Activated CD4-positive, alpha-beta T cell treated with anti-CD3 and anti-CD28 coated beads, Interleukin-2, amount 10 ng/mL, durations not matched to agents 7 days and 5 days (primary cell): ENCODE data around the gene ZNF316. TPM values are rescaled to one million over a fixed set of nuclear protein-coding genes. Genes with fewer than 3 reads are reported as not detected.

ENCODE experiments used
- CTCF ChIA-PET: fragments of 350-600 bp; sonication (Branson Sonifier 250); formaldehyde crosslinking; loops from one replicate; lab custom pipeline; 2021; ENCODE audit warnings: antibody characterized with exemption; lab: Charles Lee
- POLR2A ChIA-PET: fragments of 350-600 bp; sonication (Branson Sonifier 250); formaldehyde crosslinking; loops from one replicate; lab custom pipeline; 2021; ENCODE audit warnings: antibody characterized with exemption; lab: Charles Lee
- DNase-seq: peaks from one replicate; pipeline ENCODE4 v3.0.0-alpha.2; 2020
- H3K27ac Mint-ChIP-seq: one replicate; pipeline ENCODE4 v1.8.0; 2021; ENCODE audit warnings: mild to moderate bottlenecking, moderate library complexity, mixed read lengths
- H3K27me3 Mint-ChIP-seq: one replicate; pipeline ENCODE4 v1.8.0; 2021; ENCODE audit warnings: mixed read lengths
- H3K36me3 Mint-ChIP-seq: one replicate; pipeline ENCODE4 v1.8.0; 2021; ENCODE audit warnings: low read depth, mixed read lengths
- H3K4me1 Mint-ChIP-seq: one replicate; pipeline ENCODE4 v1.8.0; 2021; ENCODE audit warnings: mixed read lengths
- H3K4me3 Mint-ChIP-seq: one replicate; pipeline ENCODE4 v1.8.0; 2021; ENCODE audit warnings: mild to moderate bottlenecking, moderate library complexity, mixed read lengths
- H3K9me3 Mint-ChIP-seq: one replicate; pipeline ENCODE4 v1.8.0; 2021; ENCODE audit warnings: mixed read lengths
- total RNA-seq, 2 experiments: library from RNA; stranded (reverse); gene quantifications; one replicate each; pipeline ENCODE4 v1.2.3, GENCODE V29; 2021

ZNF316 gene
- total RNA-seq, 2 experiments from 2014 or later = 20.2 to 31.5 TPM

DNA sequence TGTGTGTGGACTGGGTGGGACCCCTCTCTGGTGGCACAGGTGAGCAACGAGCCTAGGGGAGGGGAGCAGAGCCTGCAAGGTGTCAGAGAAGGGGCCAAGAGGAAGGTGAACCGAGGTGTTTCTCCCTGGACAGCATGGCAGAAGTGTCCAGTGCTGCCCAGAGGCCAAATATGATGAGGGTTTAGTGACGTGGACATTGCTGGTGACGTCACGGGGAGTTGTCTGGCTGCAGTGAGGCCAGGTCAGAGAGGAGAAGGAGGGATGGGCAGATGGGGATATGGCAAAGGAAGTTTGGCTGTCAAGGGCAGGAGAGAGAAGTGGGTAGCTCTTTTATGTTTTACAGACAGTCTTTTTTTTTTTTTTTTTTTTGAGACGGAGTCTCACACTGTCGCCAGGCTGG, 24.3 kb upstream of the ZNF316 start:
- Mint-ChIP-seq H3K4me1 (peaks cover 11% of the 10 kb centered on the region), H3K4me3 (no peak overlapping the region)
- CTCF ChIA-PET = interaction anchor here (0.7 to 1.8 kb wide), 2 partner anchors 8 kb away, joined by 3 to 9 read pairs; no protein-coding TSS in a partner anchor

DNA sequence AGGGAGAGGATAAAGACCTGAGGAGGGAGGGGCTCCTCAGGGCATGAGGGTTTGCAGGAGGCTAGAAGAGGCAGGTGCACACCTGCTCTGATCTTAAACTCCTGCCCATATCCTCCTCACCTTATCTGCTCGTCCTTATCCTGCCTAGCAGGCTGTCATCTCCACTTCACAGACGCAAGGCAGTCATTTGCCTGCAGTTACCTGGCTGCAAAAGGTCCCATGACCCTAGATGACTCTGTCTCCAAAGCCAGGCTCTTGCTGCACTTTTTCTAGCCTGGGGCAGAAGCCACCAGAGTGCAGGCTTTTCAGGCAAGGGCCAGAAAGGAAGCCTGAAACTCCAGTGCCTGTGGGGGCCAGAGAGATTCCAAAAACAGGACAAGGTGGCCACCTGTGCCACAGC, 23.4 kb upstream of the ZNF316 start:
- peaks cover 14% of the 10 kb centered on the region for H3K4me1 Mint-ChIP-seq
- no peak for DNase-seq
- POLR2A ChIA-PET = no interaction called here
- H3K9me3 Mint-ChIP-seq = no peaks in the 10 kb centered on the region
- peaks cover 4% of the 10 kb centered on the region for H3K36me3 Mint-ChIP-seq
- peaks cover 27% of the 10 kb centered on the region for H3K27me3 Mint-ChIP-seq
- H3K27ac Mint-ChIP-seq = no peak overlapping the region
- CTCF ChIA-PET = no interaction called here
- no peak overlapping the region for H3K4me3 Mint-ChIP-seq

More for the DNA sequence above, 24.3 kb upstream of the ZNF316 start:
- no peak for DNase-seq
- POLR2A ChIA-PET = no interaction called here
- Mint-ChIP-seq H3K9me3 (no peaks in the 10 kb centered on the region), H3K36me3 (peaks cover 4% of the 10 kb centered on the region), H3K27me3 (peaks cover 23% of the 10 kb centered on the region), H3K27ac (peak overlapping the region; percentile 46)

DNA sequence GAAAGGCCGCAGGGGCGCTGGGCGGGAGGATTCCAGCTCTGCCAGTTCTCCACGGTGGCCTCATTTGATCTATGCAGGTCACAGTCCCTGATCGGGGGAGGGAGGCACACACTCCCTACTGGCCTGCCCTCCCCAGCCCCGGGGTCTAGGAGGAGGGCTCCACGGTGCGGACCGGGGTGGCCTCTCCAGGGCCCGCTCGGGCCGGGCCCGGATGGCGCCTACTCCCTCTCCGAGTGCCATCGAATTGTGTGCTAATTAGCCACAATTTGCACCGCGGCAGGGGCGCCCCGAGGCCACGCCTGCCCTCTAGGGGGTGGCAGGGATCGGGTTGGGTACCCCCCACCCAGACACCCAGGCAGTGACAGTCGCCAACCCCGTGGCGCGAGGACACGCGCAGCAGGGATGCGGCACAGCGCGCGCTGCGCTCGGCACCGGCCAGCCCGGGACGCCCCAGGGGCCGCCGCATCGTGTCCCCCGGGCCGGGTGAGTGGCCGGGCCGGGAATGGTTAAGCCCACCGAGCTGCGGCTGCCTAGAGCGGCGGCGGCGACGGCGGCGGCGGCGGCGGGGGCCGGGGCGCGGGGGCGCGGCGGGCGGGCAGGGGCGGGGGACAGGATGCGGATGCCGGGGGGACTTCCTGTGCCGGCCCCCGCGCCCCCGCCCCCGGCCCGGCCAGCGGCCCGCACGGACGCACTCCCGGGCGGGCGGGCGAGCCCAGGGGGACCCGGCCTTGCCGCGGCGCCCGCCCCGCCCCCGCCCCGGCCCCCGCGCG, 22.0 kb upstream of the ZNF316 start, which contains the start of gene ZNF853:
TSS of gene ZNF853 (plus strand) at position 658 of the 770 bp plus-strand sequence. CDS start 565 bp downstream, outside the sequence.
- ChIA-PET POLR2A (no interaction called here), CTCF (no interaction called here)
- Mint-ChIP-seq H3K27ac (peak within 1 kb of the TSS; percentile 7), H3K4me1 (peaks cover 22% of the 10 kb centered on the region), H3K4me3 (peak within 1 kb of the TSS; percentile 32), H3K27me3 (peaks cover 27% of the 10 kb centered on the region), H3K9me3 (no peaks in the 10 kb centered on the region), H3K36me3 (peaks cover 4% of the 10 kb centered on the region)
- DNase-seq = no peak

DNA sequence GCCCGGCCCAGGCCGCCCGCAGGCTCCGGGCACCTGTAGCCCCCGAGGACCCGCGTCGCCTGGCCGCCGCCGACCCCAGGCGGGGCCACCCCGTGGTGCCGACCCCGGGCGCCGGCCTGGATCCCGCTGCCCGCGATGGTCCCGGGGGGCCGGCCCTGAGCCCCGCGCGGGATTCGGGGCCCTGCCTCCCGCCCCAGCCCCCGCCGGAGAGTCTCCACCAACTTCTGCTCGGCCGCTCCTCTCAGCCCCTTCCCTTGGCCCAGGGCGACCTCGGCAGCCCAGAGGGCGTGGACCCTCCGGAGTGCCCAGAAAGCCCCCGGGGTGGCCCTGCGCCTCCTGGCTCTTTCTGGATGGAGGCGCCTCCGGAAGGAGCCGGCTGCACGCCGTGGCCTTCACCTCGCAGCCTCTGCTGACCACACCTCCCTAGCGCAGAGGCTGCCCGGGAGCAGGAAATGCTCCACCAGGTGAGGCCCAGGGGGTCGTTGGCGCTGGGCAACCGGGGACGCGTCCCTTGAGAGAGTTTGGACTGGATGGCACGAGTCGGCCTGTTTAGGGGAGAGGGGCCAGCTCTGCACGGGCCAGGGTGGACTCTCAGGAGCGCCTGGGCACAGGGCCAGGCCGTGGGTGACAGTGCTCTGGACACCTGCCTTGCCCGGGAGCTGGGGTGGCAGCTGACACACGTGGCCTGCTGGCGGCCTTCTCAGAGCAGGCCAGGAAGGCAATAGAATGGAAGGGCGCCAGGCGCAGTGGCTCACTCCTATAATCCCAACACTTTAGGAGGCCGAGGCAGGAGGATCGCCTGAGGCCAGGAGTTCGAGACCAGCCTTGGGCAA, 21.2 kb upstream of the ZNF316 start:
- DNase-seq = no peak

DNA sequence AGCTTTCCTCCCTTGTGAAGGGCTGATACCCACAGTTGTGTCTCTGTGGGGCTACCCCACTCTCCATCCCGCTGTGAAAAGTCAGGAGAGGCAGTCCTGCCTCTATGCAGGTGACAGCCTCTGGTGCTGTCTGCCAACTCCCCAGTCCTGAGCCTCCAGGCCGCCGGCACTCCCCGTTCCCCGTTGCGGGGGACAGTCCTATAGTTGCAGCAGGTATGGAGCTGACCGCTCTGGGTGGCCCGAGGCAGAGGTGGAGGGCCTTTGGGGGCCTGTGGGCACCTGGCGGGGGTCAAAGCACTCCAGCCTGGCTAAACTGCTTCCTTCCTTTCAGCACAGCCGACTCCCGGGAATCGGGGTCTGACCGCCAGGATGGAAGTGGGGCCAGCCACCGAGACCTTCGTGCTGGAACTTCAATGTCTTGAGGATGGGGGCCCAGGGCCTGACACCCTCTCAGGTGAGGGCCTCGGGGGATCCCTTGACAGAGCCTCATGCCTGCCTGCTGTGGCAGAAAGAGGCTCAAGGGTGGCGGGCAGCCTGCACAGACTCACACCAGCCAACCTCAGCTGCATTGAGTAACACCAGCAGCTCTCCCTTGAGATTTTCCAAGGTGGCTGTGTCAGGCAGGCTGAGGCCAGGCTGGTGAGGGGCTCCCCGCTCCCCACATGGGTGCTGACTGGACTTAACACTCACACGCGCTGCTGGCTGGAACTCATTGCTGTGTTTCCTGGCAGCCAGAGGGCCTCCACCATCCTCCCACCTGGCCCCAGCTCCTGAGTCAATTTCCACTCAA, 20.1 kb upstream of the ZNF316 start:
- Mint-ChIP-seq H3K27me3 (peaks cover 27% of the 10 kb centered on the region), H3K4me1 (peaks cover 33% of the 10 kb centered on the region), H3K9me3 (no peaks in the 10 kb centered on the region), H3K36me3 (peaks cover 3% of the 10 kb centered on the region), H3K4me3 (no peak overlapping the region), H3K27ac (no peak overlapping the region)
- CTCF ChIA-PET = interaction anchor here (0.6 to 1.0 kb wide), 2 partner anchors 10 to 72 kb away, joined by 3 read pairs; no protein-coding TSS in a partner anchor
- no peak for DNase-seq
- POLR2A ChIA-PET = no interaction called here

More for the DNA sequence above, 21.2 kb upstream of the ZNF316 start:
- peaks cover under 1% of the 10 kb centered on the region for H3K36me3 Mint-ChIP-seq
- H3K4me3 Mint-ChIP-seq = peak overlapping the region; percentile 32
- H3K4me1 Mint-ChIP-seq = peaks cover 28% of the 10 kb centered on the region
- peaks cover 27% of the 10 kb centered on the region for H3K27me3 Mint-ChIP-seq
- no peak overlapping the region for H3K27ac Mint-ChIP-seq
- H3K9me3 Mint-ChIP-seq = no peaks in the 10 kb centered on the region
- POLR2A ChIA-PET = no interaction called here
- CTCF ChIA-PET = interaction anchor here (0.6 kb wide), 1 partner anchor 9 kb away, joined by 3 read pairs; no protein-coding TSS in a partner anchor

DNA sequence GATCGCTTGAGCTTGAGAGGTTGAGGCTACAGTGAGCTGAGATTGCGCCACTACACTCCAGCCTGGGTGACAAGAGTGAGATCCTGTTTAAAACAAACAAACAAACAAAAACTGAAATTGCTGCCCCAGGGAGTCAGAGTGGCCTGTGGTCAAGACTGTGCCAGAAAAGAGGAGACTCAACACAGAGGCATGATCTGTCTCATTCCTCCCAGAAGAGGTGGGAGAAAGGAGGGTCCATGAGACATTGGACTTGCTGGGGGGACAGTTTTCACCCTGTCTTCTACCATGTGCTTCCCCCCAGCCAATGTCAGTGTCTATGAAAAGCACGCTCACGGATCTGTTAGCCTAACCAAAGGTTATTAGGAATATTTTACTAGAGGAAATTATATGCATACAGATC, 18.5 kb upstream of the ZNF316 start:
- ChIA-PET POLR2A (no interaction called here), CTCF (interaction anchor here (0.6 to 1.2 kb wide), 3 partner anchors 12 to 29 kb away, joined by 3 read pairs; partner anchors contain the start of gene INTS15)
- H3K27ac Mint-ChIP-seq = no peak overlapping the region
- no peak for DNase-seq
- H3K27me3 Mint-ChIP-seq = peaks cover 21% of the 10 kb centered on the region
- H3K36me3 Mint-ChIP-seq = peaks cover 5% of the 10 kb centered on the region
- H3K4me1 Mint-ChIP-seq = peaks cover 40% of the 10 kb centered on the region
- H3K4me3 Mint-ChIP-seq = no peak overlapping the region
- no peaks in the 10 kb centered on the region for H3K9me3 Mint-ChIP-seq

DNA sequence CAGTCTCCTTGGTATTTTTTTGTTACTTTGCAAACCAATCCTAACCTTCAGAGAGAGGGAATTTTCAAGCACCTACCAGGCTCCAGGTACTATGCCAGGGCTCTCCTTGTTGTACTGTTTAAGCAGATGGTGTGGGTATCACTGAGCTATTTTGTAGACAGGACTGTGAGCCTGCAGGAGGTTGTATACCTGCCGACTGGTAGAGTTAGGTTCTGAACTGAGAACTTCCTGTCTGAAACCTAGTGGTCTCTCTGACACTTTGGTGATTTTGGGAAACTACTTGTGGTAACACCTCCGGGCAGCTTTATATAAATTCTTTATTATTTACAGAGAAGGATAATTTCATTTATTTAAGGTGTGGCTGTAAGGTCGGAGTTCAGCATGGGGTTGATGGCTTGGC, 17.2 kb upstream of the ZNF316 start:
- H3K36me3 Mint-ChIP-seq = peaks cover 5% of the 10 kb centered on the region
- H3K9me3 Mint-ChIP-seq = no peaks in the 10 kb centered on the region
- ChIA-PET CTCF (interaction anchor here (0.8 to 2.7 kb wide), 4 partner anchors 8 to 104 kb away, joined by 3 to 9 read pairs (median 3); partner anchors contain the start of gene INTS15), POLR2A (no interaction called here)
- no peak for DNase-seq
- H3K4me3 Mint-ChIP-seq = no peak overlapping the region
- H3K4me1 Mint-ChIP-seq = peaks cover 46% of the 10 kb centered on the region
- H3K27me3 Mint-ChIP-seq = peaks cover 13% of the 10 kb centered on the region
- peak overlapping the region; percentile 13 for H3K27ac Mint-ChIP-seq

DNA sequence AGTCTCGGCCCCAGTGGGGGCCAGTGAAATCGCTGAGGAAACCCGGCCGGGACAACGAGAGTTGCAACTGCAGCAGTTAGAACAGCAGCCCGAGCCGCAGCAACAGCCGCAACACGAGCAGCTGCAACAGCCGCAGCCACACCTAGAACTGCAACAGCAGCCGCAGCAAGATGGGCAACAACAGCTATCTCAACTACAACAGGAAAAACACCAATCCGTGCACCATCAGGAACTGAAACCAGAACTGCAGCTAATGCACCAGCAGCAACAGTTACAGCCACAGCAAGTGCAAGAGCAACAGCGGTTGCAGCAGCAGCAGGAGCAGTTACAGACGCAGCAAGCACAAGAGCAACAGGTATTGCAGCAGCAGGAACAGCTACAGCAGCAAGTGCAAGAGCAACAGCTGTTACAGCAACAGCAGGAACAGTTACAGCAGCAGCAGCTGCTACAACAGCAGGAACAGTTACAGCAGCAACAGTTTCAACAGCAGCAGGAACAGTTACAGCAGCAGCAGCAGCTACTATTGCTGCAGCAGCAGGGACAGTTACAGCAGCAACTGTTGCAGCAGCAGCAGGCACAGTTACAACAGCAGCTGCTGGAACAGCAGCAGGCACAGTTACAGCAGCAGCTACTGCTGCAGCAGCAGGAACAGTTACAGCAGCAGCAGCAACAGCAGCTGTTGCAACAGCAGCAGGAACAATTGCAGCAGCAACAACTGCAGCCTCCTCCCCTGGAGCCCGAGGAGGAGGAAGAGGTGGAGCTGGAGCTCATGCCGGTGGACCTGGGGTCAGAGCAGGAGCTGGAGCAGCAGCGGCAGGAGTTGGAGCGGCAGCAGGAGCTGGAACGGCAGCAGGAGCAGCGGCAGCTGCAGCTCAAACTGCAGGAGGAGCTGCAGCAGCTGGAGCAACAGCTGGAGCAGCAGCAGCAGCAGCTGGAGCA, 15.7 kb upstream of the ZNF316 start:
- Mint-ChIP-seq H3K27ac (peak overlapping the region; percentile 48), H3K4me3 (no peak overlapping the region), H3K36me3 (peaks cover 5% of the 10 kb centered on the region), H3K27me3 (peaks cover 11% of the 10 kb centered on the region), H3K4me1 (peaks cover 46% of the 10 kb centered on the region), H3K9me3 (no peaks in the 10 kb centered on the region)
- POLR2A ChIA-PET = no interaction called here
- no peak for DNase-seq
- CTCF ChIA-PET = interaction anchor here (0.5 to 2.7 kb wide), 5 partner anchors 10 to 110 kb away, joined by 3 to 9 read pairs (median 3); no protein-coding TSS in a partner anchor

DNA sequence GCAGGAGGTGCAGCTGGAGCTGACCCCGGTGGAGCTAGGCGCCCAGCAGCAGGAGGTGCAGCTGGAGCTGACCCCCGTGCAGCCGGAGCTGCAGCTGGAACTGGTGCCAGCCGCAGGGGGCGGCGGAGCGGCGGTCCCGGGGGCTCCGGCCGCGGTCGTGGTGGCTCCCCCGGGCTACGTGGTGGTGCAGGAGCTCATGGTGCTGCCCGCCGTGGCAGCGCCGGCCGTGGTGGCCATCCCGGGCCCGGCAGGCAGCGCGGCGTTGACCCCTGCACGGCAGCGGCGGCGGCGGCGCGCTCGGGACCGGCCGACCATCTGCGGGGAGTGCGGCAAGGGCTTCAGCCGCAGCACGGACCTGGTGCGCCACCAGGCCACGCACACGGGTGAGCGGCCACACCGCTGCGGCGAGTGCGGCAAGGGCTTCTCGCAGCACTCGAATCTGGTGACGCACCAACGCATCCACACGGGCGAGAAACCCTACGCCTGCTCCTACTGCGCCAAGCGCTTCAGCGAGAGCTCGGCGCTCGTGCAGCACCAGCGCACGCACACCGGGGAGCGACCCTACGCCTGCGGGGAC, 14.9 kb upstream of the ZNF316 start:
- H3K4me3 Mint-ChIP-seq = no peak overlapping the region
- no peak overlapping the region for H3K27ac Mint-ChIP-seq
- H3K36me3 Mint-ChIP-seq = peaks cover 5% of the 10 kb centered on the region
- H3K9me3 Mint-ChIP-seq = no peaks in the 10 kb centered on the region
- CTCF ChIA-PET = interaction anchor here (0.5 to 2.7 kb wide), 5 partner anchors 10 to 111 kb away, joined by 3 to 9 read pairs (median 3); partner anchors contain the start of gene INTS15
- peaks cover 9% of the 10 kb centered on the region for H3K27me3 Mint-ChIP-seq
- DNase-seq = no peak
- POLR2A ChIA-PET = no interaction called here
- H3K4me1 Mint-ChIP-seq = peaks cover 45% of the 10 kb centered on the region

DNA sequence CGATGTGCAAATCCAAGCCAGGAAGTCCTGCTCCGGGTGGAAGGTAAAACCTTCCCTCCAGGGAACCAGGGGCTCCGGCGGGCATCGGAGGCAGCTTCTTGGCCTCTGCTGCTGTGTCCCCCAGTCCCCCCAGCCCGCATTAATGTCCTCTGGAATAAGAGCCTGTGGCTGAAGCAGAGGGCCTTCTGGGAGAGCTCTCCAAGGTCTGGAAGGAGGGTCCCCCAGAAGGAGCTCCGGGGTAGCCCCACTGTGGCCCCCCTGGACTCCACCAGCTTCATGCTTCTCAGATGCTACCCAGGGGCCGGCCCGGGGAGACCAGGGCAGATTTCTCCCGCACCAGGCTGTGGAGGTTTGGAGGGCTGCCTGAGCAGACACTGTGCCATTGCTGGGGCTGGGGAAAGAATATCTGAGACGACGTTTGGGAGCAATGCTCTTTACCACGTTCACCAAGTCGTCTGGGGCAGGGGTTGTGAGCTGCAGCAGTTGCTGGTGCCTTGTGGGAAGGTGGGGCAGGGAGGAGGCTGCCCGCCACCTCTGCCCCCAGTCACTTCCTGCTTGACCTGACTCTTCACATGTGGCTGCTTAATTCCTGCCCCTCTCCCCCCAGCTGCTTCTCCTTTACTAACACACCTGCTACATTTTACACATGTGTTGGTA, 13.4 kb upstream of the ZNF316 start:
- H3K36me3 Mint-ChIP-seq = peaks cover 5% of the 10 kb centered on the region
- no peaks in the 10 kb centered on the region for H3K9me3 Mint-ChIP-seq
- peak overlapping the region; percentile 92 for H3K27ac Mint-ChIP-seq
- H3K27me3 Mint-ChIP-seq = no peaks in the 10 kb centered on the region
- peak overlapping the region; percentile 33 for H3K4me3 Mint-ChIP-seq
- H3K4me1 Mint-ChIP-seq = peaks cover 40% of the 10 kb centered on the region
- ChIA-PET CTCF (interaction anchor here (0.6 to 1.7 kb wide), 2 partner anchors 34 to 357 kb away, joined by 3 read pairs; partner anchors contain the start of gene INTS15), POLR2A (no interaction called here)
- peak; percentile 35 for DNase-seq
